ENCODE measurements around the gene TNFAIP3.

DNA sequence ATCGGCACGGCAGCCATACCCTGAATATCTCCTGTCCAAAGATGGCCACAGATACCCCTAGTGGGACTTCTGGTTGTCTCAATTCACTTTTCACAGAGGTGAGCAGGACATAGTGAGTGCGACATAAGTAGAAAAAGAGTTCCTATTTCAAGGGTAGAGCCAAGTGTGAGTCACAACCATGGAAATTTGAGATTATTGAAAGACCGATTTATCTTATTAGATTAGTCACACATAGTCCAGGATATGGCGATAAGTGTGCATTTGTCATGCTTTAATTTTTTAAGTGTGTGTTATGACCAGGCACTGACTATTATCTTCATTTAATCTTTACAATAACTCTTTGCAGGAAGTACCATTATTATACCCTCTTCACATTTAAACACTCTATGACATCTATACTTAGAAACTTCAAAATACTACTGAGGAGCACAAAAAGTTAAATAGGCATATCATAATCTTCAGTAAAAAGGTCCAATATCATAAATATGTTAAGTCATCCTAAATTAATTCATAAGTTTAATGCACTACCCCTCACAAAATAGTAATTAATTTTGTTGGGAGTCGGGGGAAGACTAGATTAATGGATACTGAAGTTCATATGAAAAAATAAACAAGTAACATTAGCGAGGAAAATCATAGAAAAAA is 13.4 kb upstream of the TNFAIP3 start:
- TF ChIP-seq, protein P1, sequence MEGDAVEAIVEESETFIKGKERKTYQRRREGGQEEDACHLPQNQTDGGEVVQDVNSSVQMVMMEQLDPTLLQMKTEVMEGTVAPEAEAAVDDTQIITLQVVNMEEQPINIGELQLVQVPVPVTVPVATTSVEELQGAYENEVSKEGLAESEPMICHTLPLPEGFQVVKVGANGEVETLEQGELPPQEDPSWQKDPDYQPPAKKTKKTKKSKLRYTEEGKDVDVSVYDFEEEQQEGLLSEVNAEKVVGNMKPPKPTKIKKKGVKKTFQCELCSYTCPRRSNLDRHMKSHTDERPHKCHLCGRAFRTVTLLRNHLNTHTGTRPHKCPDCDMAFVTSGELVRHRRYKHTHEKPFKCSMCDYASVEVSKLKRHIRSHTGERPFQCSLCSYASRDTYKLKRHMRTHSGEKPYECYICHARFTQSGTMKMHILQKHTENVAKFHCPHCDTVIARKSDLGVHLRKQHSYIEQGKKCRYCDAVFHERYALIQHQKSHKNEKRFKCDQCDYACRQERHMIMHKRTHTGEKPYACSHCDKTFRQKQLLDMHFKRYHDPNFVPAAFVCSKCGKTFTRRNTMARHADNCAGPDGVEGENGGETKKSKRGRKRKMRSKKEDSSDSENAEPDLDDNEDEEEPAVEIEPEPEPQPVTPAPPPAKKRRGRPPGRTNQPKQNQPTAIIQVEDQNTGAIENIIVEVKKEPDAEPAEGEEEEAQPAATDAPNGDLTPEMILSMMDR (IDR thresholded peaks at IDR 0.05; ENCODE audit: insufficient read depth, low read depth, low read length), result no peak
- no peak for TF ChIP-seq EZH2 (IDR thresholded peaks at IDR 0.05; ENCODE audit: insufficient read depth, low read length)

All from astrocyte (in vitro differentiated cells and primary cell).